H54 (cell line): ENCODE results near the gene BZW2.

Experiments used
- DNase-seq: peaks from one replicate; pipeline ENCODE4 v3.0.0; 2011; ENCODE audit warnings: low spot score, mixed read lengths; ENCODE audit not compliant: insufficient read length
- FAIRE-seq: peaks from 3 replicates; lab custom pipeline; 2011; peaks lifted over from hg19 to GRCh38; lab: Jason Lieb, UNC
- POLR2A ChIP-seq: IDR thresholded peaks from 2 replicates; pipeline ENCODE4 v1.6.1; 2011; ENCODE audit warnings: low read depth, mild to moderate bottlenecking, low read length

The BZW2 gene

GRCh38 chr7:16753932-16754855, 108.2 kb downstream of the BZW2 start:
- DNase-seq (no peak), FAIRE-seq (no peak)
- TF ChIP-seq POLR2A: no peak

- FAIRE-seq (no peak), DNase-seq (no peak)
- no peak for TF ChIP-seq POLR2A
These were observed 108.9 kb downstream of the BZW2 start for GRCh38 chr7:16754856-16755317.

- DNase-seq (no peak), FAIRE-seq (no peak)
- no peak for TF ChIP-seq POLR2A
These were observed 109.4 kb downstream of the BZW2 start for GRCh38 chr7:16755397-16755796.
